Stimulated activated CD4-positive, alpha-beta T cell treated with anti-CD3 and anti-CD28 coated beads, Interleukin-2, amount 100 ng/mL, for 48 hours (primary cell): Measurements from ENCODE around the gene TLX1.
A peak's percentile ranks its signal among the peaks of the same experiment; 100 is the strongest.

Experiments used
- DNase-seq, 2 donors: peaks; one replicate each; pipeline ENCODE4 v3.0.0-alpha.2; 2020

TLX1 gene

DNA sequence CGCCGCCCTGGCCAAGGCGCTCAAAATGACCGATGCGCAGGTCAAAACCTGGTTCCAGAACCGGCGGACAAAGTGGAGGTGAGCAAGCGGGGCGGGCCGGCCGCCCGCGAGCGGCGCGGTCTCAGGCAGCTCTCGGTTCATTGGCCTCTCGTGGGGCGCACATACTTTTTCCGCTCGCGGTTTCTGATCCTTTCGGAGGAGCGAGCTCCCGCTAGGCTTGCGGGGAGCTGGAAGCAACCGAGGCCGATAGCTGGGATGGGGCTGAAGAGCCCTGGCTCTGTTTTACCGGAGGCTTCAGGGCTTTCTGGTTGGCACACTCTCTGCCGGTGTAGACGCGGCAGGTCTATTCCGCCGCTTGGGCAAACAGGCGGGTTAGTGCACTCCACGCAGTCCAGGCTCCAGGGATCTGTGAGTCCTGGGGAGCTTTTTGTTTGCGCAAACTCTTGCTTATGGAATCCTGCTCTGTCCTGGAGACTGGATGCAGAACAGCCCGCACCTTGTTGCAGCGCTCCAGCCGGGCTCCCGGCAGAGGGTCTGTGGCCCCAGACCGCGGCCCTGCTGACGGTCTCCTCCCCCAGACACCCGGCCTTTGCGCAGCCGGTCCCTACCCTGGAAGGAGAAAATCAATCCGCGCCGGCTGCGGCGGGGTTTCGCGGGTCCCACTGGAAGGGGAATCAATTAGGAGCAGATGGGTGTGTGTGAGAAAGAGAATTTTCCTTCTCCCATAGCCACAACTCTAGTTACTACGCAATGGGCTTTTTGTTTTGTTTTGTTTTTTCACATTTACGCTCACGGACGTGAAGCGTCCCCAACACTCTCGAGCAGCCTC, 3.4 kb downstream of the TLX1 start:
- no peak for DNase-seq

DNA sequence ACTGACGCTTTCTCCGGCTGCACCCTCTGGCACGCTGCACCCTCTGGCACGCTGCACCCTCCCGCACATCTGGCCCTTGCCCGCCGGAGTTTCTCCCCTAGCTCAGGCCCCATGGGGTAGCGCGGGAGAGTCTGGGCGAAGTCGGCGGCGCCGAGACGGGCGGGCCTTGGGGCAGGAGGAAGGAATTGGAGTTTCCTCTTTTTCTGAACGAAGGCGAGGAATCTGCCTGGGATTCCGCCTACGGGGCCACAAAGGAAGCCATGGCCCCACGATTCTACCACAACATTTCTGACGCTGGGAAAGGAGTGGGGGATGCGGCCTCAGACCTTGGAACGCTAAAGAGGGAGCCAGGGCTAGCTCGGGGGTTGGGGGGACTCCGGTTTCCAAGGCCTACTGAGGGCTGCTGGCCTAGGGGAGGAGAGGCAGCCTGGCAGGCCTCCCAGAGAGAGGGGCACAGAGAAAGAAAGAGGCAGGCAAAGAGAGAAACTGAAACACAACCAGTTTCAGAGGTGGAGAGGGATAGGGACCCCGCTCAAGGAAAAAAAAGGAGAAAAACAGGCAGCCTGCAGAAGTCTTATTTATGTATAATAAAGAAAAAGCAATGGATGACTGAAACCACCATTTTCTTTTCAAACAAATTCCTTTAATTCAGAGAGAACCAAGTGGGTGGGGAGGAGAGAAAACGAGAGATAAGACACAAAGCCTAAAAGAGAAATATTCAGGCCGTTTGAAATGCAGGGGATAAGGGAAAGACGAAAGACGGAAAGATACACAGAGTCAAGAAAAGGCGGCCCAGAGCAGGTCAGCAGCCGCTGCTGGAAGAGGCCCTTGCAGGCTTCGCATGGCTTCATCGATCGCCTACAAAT, 4.3 kb downstream of the TLX1 start:
- DNase-seq: no peak

DNA sequence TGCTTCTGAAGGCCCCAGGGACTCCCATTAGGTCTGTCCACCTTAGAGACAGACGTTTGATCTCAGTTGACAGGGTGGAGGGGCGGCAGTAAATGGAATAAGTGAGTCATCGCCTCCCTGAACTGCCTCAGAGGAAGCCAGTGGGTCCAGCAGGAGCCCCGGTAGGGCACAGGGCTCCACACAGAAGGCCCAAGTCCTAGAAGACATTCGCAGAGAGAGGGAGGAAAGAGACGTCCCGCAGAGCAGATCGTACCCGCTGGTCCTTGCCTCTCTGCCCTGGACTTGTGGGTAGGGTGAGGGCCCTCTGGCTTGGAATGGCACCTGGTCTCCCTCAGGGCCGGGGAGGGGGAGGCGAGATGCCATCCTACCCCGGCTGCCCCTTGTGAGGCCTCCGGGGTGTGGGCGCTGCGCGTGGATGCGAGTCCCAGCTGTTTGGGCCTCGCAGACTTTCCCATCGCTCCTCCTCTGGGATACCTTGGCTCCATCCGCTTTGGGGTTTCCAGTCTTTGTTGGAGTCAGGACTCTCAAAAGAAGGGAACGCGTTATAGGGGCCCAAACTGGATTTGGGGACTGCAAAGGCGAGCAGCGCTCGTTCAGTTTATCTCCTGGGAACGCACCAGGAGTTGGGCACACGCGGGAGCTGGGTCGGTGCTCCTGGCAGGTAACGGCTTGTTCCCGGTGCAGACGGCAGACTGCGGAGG, 5.1 kb downstream of the TLX1 start:
- no peak for DNase-seq

DNA sequence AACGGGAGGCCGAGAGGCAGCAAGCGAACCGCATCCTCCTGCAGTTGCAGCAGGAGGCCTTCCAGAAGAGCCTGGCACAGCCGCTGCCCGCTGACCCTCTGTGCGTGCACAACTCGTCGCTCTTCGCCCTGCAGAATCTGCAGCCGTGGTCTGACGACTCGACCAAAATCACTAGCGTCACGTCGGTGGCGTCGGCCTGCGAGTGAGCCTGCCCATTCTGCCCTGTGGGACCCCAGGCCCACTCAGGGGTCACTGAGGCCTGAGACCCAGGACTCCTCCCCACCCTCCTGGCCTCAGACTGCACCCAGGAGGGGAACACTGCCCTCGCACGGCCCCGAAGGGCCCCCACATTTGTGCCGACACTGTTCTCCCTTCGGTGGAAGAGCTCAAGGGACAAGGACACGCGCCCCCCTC, 5.6 kb downstream of the TLX1 start:
- no peak for DNase-seq

DNA sequence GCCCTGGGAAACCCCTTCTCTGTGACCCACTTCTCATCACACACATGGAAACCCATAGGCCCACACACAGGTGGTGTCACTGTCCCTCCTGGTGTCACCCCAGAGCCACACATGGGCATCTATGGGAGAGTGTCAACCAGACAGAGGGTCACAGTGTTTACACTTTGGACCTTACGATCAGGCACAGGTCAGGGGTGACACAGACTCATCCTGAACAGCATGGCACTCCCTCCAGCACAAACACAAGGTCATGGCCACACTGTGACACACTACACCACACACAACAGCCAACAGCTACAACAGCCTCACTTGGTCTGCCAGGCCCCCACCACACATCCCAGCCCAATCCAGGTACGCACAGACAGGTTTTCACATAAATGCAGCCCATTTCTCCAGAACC, 6.2 kb downstream of the TLX1 start:
- DNase-seq: no peak

DNA sequence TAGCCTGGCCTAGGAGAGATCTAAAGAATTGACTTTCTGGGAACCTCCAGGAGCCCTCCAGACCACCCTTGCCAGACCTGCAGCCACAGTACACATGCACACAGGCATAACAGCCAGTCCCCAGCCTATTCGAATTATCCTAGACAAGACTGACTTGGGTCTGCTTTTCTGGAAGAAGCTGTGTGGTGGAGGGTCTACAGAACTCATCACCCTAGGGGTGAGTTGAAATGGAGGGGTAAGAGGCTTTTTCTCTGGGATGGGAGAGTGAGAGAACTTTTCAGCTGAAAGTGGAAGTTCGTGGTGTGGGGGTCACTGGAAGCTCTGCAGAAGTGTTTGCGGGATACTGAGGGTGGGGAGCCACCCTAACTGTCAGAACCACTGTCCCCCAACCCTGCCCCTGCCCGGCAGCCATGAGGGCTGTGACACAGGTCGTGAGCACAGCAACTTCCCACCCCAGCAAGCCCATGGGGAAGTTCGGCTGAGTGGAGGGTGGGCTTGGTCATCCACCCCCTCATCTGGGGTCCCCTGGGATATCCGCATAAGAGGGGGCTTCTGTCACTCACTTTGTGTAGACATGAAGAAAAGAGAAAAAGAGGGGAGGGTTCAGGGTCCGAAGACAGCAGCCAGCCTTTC, 7.8 kb downstream of the TLX1 start:
- DNase-seq: no peak

DNA sequence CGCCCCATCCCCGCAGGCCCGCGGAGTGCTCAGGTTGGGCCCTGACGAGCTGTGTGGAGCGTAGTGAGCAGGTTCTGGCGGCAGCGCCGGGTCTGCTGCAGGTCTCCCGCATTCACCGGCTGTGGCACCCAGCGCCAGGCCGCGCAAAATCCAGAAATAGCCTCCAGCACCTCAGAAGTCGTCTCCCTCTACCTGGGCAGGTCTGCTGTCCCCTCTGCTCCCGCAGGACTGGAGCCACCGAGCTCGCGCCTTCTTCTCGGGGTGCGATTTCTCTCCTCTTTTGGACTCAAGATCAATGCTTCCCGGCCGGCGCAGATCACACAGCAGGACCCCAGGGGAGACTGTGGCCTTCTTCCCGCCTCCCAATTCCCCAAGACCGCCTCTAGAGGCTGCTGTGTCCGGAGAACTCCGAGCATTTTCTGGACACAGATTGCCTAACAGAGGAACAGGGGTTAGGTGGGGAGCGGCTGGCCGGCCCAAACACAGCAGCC, 8.4 kb downstream of the TLX1 start:
- DNase-seq: no peak

DNA sequence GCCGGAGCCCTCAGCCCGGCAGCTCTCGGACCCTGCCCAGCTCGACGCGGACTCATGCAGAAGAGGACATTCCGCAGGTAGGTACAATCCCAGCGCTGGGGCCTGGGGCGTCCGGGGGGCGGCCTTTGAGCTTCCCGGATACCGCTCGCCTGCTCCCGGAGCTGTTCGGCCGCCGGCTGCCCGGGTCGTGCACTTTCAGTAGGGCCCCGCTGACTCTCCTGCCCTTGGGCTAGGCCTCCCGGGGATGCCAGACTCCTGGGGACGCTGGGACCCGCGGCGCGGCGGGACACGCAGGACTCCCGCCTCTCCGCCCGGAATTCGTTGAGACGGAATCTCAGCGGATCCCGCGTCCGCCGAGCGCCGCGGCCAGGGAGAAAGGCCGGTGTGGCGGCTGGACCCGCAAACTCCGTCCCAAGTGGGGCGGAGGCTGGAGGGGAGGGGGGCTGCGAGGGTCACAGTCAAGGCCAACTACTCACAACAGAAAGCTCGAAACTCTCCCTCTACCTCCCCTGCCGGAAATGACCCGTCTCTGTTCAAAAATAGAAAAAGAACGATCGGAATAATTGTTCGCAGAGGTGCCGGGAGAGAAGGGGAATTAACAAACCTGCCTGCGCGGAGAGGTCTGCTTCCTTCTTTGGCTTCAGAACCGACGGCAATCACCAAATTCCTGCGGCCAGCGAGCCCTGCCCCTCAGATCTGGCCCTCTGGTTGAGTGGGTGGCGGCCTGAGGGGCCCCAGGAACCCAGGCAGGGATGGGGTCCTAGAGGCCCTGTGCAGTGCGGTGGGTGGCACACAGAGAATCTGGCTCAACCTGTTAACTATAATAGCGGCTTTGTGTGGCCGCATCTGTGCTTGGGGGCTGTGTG, 9.2 kb downstream of the TLX1 start:
- no peak for DNase-seq

DNA sequence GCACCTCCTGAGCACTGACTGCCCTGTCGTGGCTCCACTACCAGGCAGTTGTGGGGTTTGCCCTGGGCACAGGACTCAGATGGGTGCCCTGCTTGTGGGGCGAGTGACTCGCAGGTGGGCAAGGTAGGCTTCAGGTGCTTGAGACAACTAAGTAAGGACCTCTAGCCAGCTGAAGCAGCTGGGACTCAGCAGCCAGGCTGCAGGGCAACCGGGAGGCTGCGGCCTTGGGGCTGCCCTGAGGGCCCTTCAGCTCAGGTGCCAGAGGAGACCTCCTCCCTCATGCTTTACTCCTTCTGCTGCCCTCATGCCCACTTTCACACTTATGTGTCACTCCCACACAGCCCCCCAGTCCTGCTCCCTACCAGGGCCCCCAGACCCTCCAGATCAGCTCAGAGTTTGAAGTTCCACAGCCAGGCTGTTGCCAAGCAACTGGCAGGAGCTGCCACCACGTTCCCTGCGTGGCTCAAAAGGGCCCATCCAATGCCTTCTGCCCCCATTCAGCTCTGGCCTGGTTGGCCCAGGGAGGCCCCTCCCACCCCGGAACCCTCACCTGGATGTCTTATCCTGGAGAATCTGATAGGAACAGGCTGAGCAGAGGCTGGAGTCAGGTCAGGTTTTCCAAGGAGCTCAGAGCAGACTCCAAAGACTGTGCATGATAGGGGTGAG, 10.0 kb downstream of the TLX1 start:
- DNase-seq: no peak

DNA sequence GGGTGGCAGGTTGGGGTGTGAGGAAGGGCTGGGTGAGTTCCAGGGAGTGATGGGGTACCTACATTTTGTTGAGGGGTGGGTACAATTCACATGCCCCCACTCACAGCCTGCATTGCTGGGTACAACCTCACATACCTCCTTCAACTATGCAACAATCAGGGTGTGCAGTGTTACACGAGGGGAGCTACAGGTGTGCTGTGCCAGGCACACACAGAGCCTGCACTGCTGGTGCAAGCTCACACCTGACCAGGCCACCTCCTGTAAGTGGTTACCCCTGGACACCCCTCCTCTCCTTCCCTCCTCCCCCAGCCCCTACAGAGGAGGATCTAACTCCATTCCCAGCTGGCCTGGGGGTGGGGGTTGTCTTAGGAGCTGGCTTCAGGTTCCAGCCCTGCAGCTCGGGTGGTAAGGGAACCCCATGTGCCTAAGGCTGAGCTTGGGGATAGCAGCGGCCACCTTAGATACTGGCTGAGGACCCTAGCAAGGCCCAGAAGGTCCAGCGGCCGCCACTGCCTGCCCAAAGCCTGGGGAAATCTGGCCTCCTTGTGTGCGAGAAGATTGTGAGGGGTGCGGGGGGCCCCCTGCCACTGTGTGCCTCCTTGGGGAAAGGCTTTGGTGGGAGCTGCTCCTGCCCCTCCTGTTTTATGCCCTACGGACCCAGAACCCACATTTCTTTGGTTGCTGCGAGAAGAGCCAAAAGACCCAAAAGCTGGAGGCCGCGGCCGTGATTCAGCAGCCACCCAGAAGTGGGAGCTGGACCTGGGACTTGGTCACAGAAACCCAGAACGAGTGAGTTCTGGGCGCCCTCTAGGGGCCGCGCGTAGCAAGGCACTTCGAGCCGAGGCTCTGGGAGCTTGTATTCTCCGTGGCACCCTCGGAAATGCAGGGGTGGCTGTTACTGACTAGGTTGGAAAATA, 10.8 kb downstream of the TLX1 start:
- peak; percentile 85 for DNase-seq

DNA sequence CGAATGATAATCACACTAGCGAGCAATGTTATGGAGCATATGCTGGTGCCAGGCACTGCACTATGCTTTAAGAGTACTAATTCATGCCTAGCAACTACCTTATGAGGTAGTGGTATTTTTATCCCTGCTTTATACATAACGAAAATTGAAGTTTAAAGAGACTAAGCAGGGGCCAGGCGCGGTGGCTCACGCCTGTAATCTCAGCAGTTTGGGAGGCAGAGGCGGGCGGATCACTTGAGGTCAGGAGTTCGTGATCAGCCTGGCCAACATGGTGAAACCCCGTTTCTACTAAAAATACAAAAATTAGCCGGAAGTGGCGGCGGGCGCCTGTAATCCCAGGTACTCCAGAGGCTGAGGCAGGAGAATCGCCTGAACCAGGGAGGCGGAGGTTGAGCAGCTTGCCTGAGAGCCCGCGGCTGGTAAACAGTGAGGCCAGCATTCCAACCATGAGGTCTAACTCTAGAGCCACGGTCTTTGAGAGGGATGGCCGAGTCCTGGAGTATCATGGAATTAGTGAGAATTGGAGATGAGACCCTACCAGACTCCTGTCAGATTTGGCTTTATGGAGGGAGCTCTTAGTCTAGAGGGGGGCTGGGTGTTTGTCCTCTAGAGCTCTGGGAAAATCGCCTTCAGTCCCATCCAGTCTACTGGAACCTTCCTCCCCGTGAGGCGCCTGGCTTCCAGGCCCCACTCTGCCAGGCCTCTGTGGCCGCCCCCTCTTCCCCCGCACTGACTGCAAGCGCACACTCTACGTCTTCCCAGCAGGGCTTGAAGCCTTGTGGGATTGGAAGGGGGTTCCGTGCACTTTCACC, 11.6 kb downstream of the TLX1 start:
- no peak for DNase-seq

DNA sequence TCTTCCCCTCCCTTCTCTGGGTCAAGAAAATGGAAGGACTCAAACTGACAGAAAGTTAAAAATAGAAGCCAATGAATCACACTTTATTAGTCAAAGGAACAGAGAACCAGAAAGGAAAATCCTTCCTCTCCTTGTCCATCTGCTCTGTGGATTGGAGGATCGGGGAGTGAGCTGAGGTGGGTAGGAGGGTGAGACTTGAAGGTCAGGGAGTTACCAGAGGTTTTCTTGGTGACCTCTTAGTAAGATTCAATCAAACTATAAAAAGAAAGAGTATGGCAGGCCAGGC, 12.2 kb downstream of the TLX1 start:
- no peak for DNase-seq

DNA sequence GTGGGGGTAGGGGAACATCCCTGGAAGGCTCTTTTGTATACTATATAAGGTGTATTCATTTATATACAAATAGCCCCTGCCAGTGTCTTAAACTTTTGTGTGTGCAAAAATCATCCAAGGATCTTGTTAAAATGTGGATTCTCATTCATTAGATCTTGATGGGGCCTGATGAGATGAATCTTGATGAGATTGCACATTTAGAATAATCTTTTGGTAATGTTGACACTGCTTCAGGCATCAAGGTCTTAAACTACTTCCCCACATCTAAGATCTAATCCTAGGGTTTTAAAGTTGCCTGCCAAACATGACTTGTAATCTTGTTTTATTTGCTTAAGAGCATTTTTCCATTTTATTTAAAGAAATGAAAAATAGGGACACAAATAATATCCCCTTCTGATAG, 13.0 kb downstream of the TLX1 start:
- no peak for DNase-seq

DNA sequence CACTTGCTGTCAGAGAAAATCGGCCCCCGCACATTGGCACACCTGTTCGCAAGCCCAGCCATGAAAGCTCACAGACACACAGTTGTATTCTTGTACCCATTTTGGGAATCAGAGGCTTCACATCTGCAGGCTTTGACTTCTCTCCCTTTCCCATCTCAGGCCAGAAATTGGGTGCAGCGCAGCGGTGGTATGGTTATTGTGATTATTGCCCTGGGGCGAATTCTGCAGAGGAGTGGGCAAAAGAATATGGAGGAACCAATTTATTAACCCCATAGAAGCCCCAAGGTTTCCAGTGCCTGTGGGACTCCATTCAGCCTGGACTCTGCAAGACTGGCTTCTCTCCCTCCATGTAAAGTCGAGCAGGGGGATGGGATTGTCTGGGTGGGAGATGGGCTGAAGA, 14.0 kb downstream of the TLX1 start:
- DNase-seq: no peak

DNA sequence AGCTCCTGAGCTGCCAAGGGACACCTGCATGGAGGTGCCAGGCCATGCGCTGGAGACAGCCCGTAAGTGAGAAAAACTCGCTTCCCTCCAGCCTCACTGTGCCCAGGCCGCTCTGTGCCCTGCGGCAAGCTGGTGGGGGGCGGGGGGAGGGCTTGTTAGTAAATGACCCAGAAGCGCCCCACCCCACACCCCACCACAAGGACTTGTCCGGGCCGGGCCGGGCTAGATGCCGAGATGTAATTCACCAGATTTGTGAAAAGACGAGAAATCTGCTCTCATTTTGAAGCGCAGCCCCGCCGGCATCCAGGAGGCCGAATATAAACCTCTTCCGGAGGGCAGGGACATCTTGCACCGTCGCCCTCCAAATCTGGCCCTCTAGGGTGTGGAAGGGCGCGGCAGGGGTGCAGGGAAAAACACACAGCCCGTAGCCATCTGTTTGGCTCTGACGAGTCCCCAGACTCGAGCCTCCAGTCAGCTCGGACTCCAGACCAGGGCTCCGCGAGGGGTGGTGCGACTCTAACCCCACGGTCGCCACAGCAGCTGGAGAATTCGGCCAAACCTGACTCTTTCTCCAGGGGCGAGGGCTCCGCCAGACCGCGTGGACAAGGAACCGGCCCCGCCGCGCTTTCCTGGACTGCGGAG, 14.8 kb downstream of the TLX1 start:
- no peak for DNase-seq

DNA sequence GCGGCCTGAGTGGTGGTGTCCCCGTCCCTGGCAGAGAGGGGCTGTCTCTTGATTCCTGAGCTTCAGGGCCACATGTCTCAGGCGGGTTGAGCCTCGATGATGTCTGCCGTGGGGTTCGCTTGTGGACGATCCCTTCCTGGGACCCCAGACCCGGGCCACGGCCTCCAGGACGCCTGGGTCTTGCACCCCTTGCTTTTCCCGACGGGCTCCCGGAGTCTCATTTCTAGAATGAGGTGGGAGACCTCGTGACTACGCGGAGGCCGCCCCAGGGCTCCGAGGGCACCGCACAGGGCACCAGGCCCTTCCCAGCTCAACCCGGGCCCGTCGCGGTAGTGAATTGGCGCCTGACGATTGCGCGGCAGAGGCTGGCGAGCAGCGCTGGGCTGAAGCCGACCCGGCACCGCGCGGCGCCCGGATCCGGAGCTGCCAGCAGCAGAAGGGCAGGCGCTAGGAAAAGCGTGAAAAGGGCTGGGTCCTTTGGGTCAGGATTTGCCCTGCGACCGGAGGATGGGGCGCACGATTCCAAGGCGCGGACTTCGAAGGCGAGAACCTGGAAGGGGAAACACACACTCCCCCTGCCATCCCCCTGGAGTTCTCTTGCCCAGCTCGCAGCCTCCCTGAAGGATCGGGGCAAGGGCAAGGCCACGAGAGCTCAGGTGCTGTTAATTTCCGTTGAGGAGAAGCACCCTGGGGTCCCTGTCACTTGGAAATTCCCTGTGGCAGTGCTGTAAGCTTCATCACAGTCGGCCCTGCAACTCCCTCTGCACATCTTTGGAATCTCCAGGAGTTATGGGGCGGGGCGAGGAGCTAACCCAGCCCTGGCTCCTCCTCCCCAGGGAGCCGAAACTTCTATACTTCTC, 15.5 kb downstream of the TLX1 start:
- DNase-seq: no peak

DNA sequence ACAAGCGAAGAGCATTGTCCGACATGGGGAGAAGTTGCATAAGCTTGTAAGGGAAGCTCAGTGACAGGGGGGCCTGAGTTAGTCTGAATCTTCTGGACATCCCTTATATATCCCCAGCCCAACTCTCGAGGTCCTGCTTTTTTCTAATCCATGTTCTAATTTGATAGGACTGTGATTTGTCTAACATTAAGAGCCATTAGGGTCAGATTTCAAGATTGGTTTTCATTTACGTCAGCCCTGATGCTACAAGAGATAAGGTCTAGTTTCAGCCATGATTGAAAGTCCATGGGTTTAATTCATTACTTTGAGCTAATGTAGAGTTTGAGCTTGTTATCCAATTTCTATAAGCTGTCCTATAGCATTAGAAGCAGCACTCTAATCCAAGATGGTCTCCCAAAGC, 20.3 kb downstream of the TLX1 start:
- no peak for DNase-seq

DNA sequence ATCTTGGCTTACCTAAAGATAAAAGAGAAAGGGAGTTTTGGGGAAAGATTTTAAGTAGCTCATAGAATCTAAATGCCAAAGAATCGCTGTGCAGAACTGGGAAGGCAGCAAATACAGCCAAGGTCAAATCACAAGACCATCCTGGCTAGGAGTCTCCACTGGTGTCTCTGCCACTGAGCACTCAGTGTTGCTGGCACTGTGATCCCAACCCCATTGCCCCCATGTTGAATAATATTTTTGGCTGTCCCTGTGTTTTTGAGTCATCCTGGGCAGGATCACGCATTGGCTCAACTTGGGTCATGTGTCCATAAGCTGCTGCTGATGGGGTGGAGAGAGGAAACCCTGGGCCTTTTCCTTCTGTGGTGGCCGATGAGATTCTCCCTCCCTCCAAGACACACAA, 21.2 kb downstream of the TLX1 start:
- no peak for DNase-seq
